HG02943 (cell line): ENCODE results near the gene ZBTB47.

ENCODE experiments used
- ATAC-seq: cut with Tn5 transposase; IDR thresholded peaks from one replicate; pipeline ENCODE4 v1.9.1; 2021; ENCODE audit warnings: mild to moderate bottlenecking, low read depth, moderate library complexity; ENCODE audit not compliant: unreplicated experiment

Gene ZBTB47

DNA sequence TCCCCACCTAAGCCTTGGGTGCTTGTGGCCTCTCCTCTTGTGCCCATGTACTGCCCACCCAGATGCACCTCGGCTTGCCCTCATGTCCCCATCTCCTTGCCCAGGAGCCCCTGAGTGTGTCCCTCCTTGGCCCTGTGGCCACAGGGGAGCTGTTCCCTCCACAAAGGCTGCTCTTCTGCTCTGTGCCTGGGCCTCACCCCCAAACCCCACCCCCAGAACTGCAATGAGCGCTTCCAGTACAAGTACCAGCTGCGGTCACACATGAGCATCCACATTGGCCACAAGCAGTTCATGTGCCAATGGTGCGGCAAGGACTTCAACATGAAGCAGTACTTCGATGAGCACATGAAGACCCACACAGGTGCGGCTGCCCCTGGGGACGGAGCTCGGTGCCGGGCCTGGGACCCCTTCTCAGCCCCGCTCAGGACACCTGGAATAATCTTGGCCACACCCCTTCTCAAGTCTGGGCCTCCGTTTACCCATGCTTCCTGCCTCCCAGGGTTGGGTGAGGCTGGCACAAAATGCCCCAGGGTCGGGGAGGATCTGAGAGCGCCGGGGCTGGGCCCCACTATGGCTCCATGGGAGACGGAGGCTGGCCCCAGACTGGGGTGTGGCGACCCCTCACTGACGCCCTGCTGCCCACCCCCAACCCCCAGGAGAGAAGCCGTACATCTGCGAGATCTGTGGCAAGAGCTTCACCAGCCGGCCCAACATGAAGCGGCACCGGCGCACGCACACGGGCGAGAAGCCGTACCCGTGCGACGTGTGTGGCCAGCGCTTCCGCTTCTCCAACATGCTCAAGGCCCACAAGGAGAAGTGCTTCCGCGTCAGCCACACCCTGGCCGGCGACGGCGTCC is 10.3 kb downstream of the ZBTB47 start:
- no peak for ATAC-seq

GRCh38 chr3:42664438-42664803 is 10.9 kb downstream of the ZBTB47 start:
- ATAC-seq, result no peak

- ATAC-seq, result no peak
Measured at GRCh38 chr3:42665050-42665878, 11.8 kb downstream of the ZBTB47 start.

- ATAC-seq, result no peak
Measured at GRCh38 chr3:42666022-42666421, 12.5 kb downstream of the ZBTB47 start.

GRCh38 chr3:42666577-42666998 is 13.1 kb downstream of the ZBTB47 start:
- ATAC-seq, result no peak

- ATAC-seq, result no peak
Measured at GRCh38 chr3:42667096-42667522, 13.6 kb downstream of the ZBTB47 start.

GRCh38 chr3:42667523-42668412 is 14.3 kb downstream of the ZBTB47 start:
- no peak for ATAC-seq

DNA sequence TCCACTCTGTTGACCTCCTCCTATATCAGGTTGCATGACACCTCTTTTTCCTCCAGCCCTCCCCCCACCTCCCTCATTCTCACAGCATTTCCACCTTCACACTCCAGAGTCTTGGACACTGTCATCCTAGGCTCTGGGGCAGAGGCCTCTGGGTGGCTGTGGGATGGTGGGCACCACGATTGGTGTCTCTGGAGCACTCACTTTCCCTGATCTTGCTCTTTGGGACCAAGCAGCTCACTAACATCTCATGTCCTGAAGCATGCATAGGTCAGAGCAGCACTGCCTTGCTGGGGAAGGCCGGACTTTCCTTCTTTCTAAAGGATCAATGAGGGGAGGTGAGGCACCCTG is 14.9 kb downstream of the ZBTB47 start:
- no peak for ATAC-seq

GRCh38 chr3:42668793-42669217 is 15.3 kb downstream of the ZBTB47 start:
- no peak for ATAC-seq

DNA sequence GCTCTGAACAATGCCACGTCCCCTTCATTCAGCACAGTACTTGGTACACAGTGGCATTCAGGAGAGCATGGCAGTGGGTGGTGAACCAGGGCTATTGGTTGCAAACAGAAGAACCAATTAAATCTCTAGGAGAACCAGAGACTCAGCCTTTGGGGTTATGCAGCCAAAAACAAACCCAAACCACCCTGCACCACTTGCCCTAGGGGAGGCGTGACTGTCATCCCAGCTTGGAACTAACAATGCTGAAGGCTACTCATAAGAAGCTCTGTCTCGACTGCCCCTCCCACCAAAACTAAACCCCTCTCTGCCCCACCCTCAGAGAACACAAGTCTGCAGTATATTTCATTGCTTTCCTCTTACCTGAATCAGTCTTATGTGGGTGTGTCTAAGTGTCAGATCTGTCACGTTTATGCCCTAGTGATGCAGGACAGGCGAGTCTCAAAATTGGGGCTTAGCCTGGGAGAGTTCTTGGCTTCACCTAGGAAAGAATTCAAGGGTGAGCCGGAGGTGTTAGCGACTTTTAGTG is 16.6 kb downstream of the ZBTB47 start:
- no peak for ATAC-seq

DNA sequence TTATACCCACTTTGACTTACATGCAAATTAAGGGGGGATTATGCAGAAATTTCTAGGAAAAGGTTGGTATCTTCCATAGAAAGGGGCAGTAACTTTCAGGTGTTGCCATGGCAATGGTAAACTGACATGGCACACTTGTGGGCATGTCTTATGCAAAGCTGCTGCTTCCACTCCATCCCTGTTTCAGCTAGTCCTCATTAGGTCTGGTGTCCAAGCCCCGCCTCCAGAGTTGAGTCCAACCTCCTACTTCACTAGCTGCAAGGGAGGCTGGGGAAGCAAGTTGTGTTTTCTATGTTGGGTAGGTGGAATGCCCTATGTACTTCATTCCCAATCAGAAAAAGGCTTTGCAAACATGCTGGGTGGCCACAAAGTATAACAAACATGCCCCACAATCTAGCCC is 17.2 kb downstream of the ZBTB47 start:
- no peak for ATAC-seq

GRCh38 chr3:42672515-42672914 is 19.0 kb downstream of the ZBTB47 start:
- ATAC-seq, result no peak

GRCh38 chr3:42673082-42673481 is 19.6 kb downstream of the ZBTB47 start:
- ATAC-seq, result no peak

DNA sequence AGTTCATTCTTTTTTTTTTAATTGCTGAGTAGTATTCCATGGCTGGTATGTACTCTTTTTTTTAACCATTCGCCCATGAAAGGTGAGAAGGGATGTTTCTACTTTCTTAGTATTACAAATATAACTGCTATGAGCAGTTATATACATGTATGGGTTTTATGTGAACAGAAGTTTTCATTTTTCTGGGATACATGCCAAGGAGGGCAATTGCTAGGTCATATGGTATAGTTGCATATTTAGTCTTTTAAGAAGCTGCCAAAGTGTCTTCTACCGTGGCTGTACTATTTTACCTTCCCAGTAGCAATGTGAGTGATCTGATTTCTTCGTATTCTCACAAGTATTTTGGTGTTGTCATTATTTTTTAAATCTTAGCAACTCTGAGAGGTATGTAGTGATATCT is 20.6 kb downstream of the ZBTB47 start:
- ATAC-seq, result no peak

DNA sequence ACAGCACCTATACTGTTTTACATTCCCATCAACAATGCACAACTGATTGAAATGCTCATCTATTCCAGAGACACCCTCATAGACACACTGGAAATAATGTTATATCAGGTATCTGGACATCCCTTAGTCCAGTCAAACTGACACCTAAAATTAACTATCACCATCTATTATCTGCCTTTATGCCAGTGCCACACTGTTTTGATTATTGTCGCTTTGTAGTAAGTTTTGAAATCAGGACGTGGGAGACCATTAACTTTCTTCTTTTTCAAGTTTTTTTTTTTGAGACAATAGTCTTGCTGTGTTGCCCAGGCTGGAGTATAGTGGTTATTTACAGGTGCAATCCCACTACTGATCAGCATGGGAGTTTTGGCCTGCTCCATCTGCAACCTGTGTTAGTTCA is 22.4 kb downstream of the ZBTB47 start:
- no peak for ATAC-seq

GRCh38 chr3:42678447-42678846 is 24.9 kb downstream of the ZBTB47 start:
- no peak for ATAC-seq

- no peak for ATAC-seq
Measured at GRCh38 chr3:42680271-42680670, 26.8 kb downstream of the ZBTB47 start.

DNA sequence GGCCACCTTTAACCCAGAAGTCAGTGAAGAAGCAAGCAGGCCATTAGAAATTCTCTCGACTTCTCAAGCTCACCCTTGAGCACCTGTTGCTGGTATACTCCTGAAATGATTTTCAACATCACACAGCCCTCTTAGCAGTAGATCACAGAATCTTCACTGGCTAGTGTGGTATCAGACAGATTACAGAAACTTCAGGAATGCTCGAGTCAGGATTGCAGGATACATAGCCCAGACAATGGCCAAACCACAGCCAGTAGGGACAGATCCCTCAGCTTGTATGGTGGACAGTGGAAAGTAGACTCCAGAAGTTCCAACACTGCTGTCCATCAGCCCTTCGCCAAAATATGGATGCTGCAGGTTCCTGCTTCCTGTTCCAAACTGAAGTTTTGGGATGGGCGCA is 27.3 kb downstream of the ZBTB47 start:
- no peak for ATAC-seq

DNA sequence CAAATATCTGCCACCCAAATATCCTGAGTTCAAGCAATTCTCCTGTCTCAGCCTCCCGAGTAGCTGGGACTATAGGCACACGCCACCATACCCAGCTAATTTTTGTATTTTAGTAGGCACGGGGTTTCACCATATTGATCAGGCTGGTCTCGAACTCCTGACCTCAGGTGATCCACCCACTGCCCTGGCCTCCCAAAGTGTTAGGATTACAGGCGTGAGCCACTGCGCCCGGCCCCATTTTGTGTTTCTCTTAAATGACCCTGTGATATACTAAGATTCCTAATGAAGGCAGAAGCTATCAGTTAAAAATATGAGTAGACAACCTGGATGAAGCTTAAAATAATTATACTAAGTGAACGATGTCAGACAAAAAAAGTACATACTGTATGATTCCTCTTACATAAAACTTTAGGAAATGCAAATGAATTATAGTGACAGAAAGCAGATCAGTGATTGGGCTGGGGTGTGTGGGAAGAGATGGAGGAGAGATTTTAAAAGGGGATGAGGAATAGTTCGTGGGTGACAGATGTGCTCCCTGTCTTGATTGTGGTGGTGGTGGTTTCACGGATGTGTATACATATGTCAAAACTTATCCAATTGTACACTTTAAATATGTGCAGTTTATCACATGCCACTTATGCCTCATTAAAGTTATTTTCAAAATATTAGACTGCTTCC is 28.0 kb downstream of the ZBTB47 start:
- ATAC-seq, result no peak
